Activated naive CD8-positive, alpha-beta T cell treated with anti-CD3 and anti-CD28 coated beads for 36 hours (primary cell): ENCODE measurements around the gene LAMC3. TPM values are rescaled to one million over a fixed set of nuclear protein-coding genes. Genes with fewer than 3 reads are reported as not detected.
"Not testable (repeated sequence)": the region's sequence is repeated elsewhere in the genome, so short reads cannot be mapped to it uniquely, and the experiment has no call there.

Experiments
- DNase-seq: peaks from one replicate; pipeline ENCODE4 v3.0.0; 2021
- H3K27ac Mint-ChIP-seq: one replicate; pipeline ENCODE4 v1.8.0; 2022; ENCODE audit warnings: mild to moderate bottlenecking, moderate library complexity, mixed read lengths
- H3K27me3 Mint-ChIP-seq: one replicate; pipeline ENCODE4 v1.8.0; 2022; ENCODE audit warnings: mild to moderate bottlenecking, mixed read lengths
- H3K36me3 Mint-ChIP-seq: one replicate; pipeline ENCODE4 v1.8.0; 2021; ENCODE audit warnings: mild to moderate bottlenecking, mixed read lengths
- H3K4me1 Mint-ChIP-seq: one replicate; pipeline ENCODE4 v1.8.0; 2021; ENCODE audit warnings: mixed read lengths
- H3K4me3 Mint-ChIP-seq: one replicate; pipeline ENCODE4 v1.8.0; 2022; ENCODE audit warnings: mild to moderate bottlenecking, moderate library complexity, mixed read lengths
- H3K9me3 Mint-ChIP-seq: one replicate; pipeline ENCODE4 v1.8.0; 2022; ENCODE audit warnings: mixed read lengths
- total RNA-seq, 2 experiments: library from RNA; stranded (reverse); gene quantifications; one replicate each; pipeline ENCODE4 v1.2.3, GENCODE V29; 2021

Gene LAMC3
- total RNA-seq, 2 experiments from 2014 or later: 0.56 to 0.91 TPM

- H3K9me3 Mint-ChIP-seq: no peaks in the 10 kb centered on the region
- no peak for DNase-seq
- H3K27ac Mint-ChIP-seq: no peak overlapping the region
- H3K4me1 Mint-ChIP-seq: no peaks in the 10 kb centered on the region
- H3K36me3 Mint-ChIP-seq: no peaks in the 10 kb centered on the region
- H3K4me3 Mint-ChIP-seq: no peak overlapping the region
- peaks cover 12% of the 10 kb centered on the region for H3K27me3 Mint-ChIP-seq
Measured at GRCh38 chr9:131090025-131090787, 81.2 kb downstream of the LAMC3 start.

- peaks cover 3% of the 10 kb centered on the region for H3K4me1 Mint-ChIP-seq
- no peak for DNase-seq
- H3K27ac Mint-ChIP-seq: no peak overlapping the region
- H3K4me3 Mint-ChIP-seq: no peak overlapping the region
- peaks cover 21% of the 10 kb centered on the region for H3K27me3 Mint-ChIP-seq
- no peaks in the 10 kb centered on the region for H3K9me3 Mint-ChIP-seq
- no peaks in the 10 kb centered on the region for H3K36me3 Mint-ChIP-seq
Measured at GRCh38 chr9:131091352-131091992, 82.5 kb downstream of the LAMC3 start.

GRCh38 chr9:131092030-131092429, 83.1 kb downstream of the LAMC3 start:
- no peak overlapping the region for H3K27ac Mint-ChIP-seq
- peaks cover 25% of the 10 kb centered on the region for H3K27me3 Mint-ChIP-seq
- no peak overlapping the region for H3K4me3 Mint-ChIP-seq
- no peak for DNase-seq
- peaks cover 3% of the 10 kb centered on the region for H3K4me1 Mint-ChIP-seq
- no peaks in the 10 kb centered on the region for H3K36me3 Mint-ChIP-seq
- H3K9me3 Mint-ChIP-seq: no peaks in the 10 kb centered on the region

GRCh38 chr9:131092548-131093440, 83.8 kb downstream of the LAMC3 start:
- Mint-ChIP-seq H3K27ac (no peak overlapping the region), H3K27me3 (peaks cover 31% of the 10 kb centered on the region)

GRCh38 chr9:131094015-131094414, 85.0 kb downstream of the LAMC3 start:
- no peak overlapping the region for H3K27ac Mint-ChIP-seq
- no peaks in the 10 kb centered on the region for H3K9me3 Mint-ChIP-seq

More at GRCh38 chr9:131092548-131093440, 83.8 kb downstream of the LAMC3 start:
- Mint-ChIP-seq H3K36me3 (no peaks in the 10 kb centered on the region), H3K4me1 (peaks cover 6% of the 10 kb centered on the region), H3K9me3 (no peaks in the 10 kb centered on the region), H3K4me3 (no peak overlapping the region)
- DNase-seq: no peak

GRCh38 chr9:131094622-131095021, 85.6 kb downstream of the LAMC3 start:
- H3K4me3 Mint-ChIP-seq: no peak overlapping the region

More at GRCh38 chr9:131094015-131094414, 85.0 kb downstream of the LAMC3 start:
- peaks cover 6% of the 10 kb centered on the region for H3K4me1 Mint-ChIP-seq
- H3K4me3 Mint-ChIP-seq: no peak overlapping the region
- no peak for DNase-seq
- peaks cover 34% of the 10 kb centered on the region for H3K27me3 Mint-ChIP-seq
- H3K36me3 Mint-ChIP-seq: no peaks in the 10 kb centered on the region

GRCh38 chr9:131095666-131096268, 86.8 kb downstream of the LAMC3 start:
- peaks cover 6% of the 10 kb centered on the region for H3K4me1 Mint-ChIP-seq
- DNase-seq: no peak
- H3K27me3 Mint-ChIP-seq: peaks cover 34% of the 10 kb centered on the region
- H3K36me3 Mint-ChIP-seq: no peaks in the 10 kb centered on the region
- no peaks in the 10 kb centered on the region for H3K9me3 Mint-ChIP-seq
- H3K27ac Mint-ChIP-seq: no peak overlapping the region
- peak overlapping the region; percentile 66 for H3K4me3 Mint-ChIP-seq

More at GRCh38 chr9:131094622-131095021, 85.6 kb downstream of the LAMC3 start:
- no peak for DNase-seq
- Mint-ChIP-seq H3K36me3 (no peaks in the 10 kb centered on the region), H3K27ac (no peak overlapping the region), H3K4me1 (peaks cover 6% of the 10 kb centered on the region), H3K27me3 (peaks cover 34% of the 10 kb centered on the region), H3K9me3 (no peaks in the 10 kb centered on the region)

GRCh38 chr9:131096269-131097125, 87.5 kb downstream of the LAMC3 start, which contains the start of gene AIF1L:
Gene AIF1L, plus strand, starts transcription at chr9:131096531. Its CDS starts 99 bp downstream, at chr9:131096630.
- Mint-ChIP-seq H3K4me3 (peak within 1 kb of the TSS; percentile 66), H3K4me1 (peaks cover 6% of the 10 kb centered on the region), H3K36me3 (no peaks in the 10 kb centered on the region), H3K27me3 (peaks cover 34% of the 10 kb centered on the region), H3K27ac (no peak within 1 kb of the TSS), H3K9me3 (no peaks in the 10 kb centered on the region)
- DNase-seq: peak; percentile 40

- peaks cover 34% of the 10 kb centered on the region for H3K27me3 Mint-ChIP-seq
- DNase-seq: no peak
- H3K27ac Mint-ChIP-seq: no peak overlapping the region
- H3K4me3 Mint-ChIP-seq: peak overlapping the region; percentile 53
- H3K4me1 Mint-ChIP-seq: peaks cover 6% of the 10 kb centered on the region
- no peaks in the 10 kb centered on the region for H3K9me3 Mint-ChIP-seq
- no peaks in the 10 kb centered on the region for H3K36me3 Mint-ChIP-seq
Measured at GRCh38 chr9:131097126-131097947, 88.4 kb downstream of the LAMC3 start.

GRCh38 chr9:131097948-131098278, 88.9 kb downstream of the LAMC3 start:
- no peaks in the 10 kb centered on the region for H3K9me3 Mint-ChIP-seq
- no peak for DNase-seq
- H3K27me3 Mint-ChIP-seq: peaks cover 34% of the 10 kb centered on the region
- no peak overlapping the region for H3K4me3 Mint-ChIP-seq
- H3K36me3 Mint-ChIP-seq: no peaks in the 10 kb centered on the region
- H3K27ac Mint-ChIP-seq: no peak overlapping the region
- peaks cover 6% of the 10 kb centered on the region for H3K4me1 Mint-ChIP-seq

GRCh38 chr9:131098391-131099101, 89.6 kb downstream of the LAMC3 start:
- H3K4me1 Mint-ChIP-seq: peaks cover 6% of the 10 kb centered on the region
- no peaks in the 10 kb centered on the region for H3K9me3 Mint-ChIP-seq
- H3K27ac Mint-ChIP-seq: no peak overlapping the region
- H3K27me3 Mint-ChIP-seq: peaks cover 34% of the 10 kb centered on the region
- H3K4me3 Mint-ChIP-seq: no peak overlapping the region
- H3K36me3 Mint-ChIP-seq: no peaks in the 10 kb centered on the region
- no peak for DNase-seq

GRCh38 chr9:131099102-131099606, 90.2 kb downstream of the LAMC3 start:
- no peak for DNase-seq
- H3K27me3 Mint-ChIP-seq: peaks cover 33% of the 10 kb centered on the region
- no peaks in the 10 kb centered on the region for H3K36me3 Mint-ChIP-seq
- H3K4me1 Mint-ChIP-seq: peaks cover 6% of the 10 kb centered on the region
- no peak overlapping the region for H3K4me3 Mint-ChIP-seq
- H3K27ac Mint-ChIP-seq: no peak overlapping the region
- H3K9me3 Mint-ChIP-seq: no peaks in the 10 kb centered on the region

GRCh38 chr9:131099845-131100244, 90.9 kb downstream of the LAMC3 start:
- peaks cover 26% of the 10 kb centered on the region for H3K27me3 Mint-ChIP-seq
- not testable (repeated sequence) for H3K4me1 Mint-ChIP-seq, DNase-seq, H3K4me3 Mint-ChIP-seq, H3K27ac Mint-ChIP-seq, H3K9me3 Mint-ChIP-seq, H3K36me3 Mint-ChIP-seq
